Muscle layer of duodenum (tissue), 2 donors: ENCODE data around the gene GPR180.
"Not testable (repeated sequence)": the region's sequence is repeated elsewhere in the genome, so short reads cannot be mapped to it uniquely, and the experiment has no call there.

ENCODE experiments used
- H3K27ac ChIP-seq: one replicate; pipeline ENCODE4 v1.7.0; 2013; ENCODE audit warnings: mild to moderate bottlenecking, low read length
- H3K27me3 ChIP-seq: one replicate; pipeline ENCODE4 v1.7.0; 2013; ENCODE audit warnings: low read depth, mild to moderate bottlenecking, control low read depth, low read length
- H3K36me3 ChIP-seq, 2 donors: one replicate each; pipeline ENCODE4 v1.7.0; 2013; ENCODE audit warnings: low read length in 2 of 2, control low read depth in 1 of 2, mild to moderate bottlenecking in 1 of 2; ENCODE audit not compliant: insufficient read depth in 2 of 2, control insufficient read depth in 1 of 2
- H3K4me1 ChIP-seq, 2 donors: one replicate each; pipeline ENCODE4 v1.7.0; 2013; ENCODE audit warnings: low read length in 2 of 2, mild to moderate bottlenecking in 2 of 2, control low read depth in 1 of 2, moderate library complexity in 1 of 2; ENCODE audit not compliant: insufficient read depth in 2 of 2, control insufficient read depth in 1 of 2
- H3K4me3 ChIP-seq, 2 donors: one replicate each; pipeline ENCODE4 v1.7.0; 2013; ENCODE audit warnings: low read length in 2 of 2, low read depth in 1 of 2, mild to moderate bottlenecking in 1 of 2
- H3K9me3 ChIP-seq, 2 donors: one replicate each; pipeline ENCODE4 v1.7.0; 2013; ENCODE audit warnings: low read length in 2 of 2, control low read depth in 1 of 2, mild to moderate bottlenecking in 1 of 2; ENCODE audit not compliant: control insufficient read depth in 1 of 2
- donor health status: healthy.

GPR180 gene

GRCh38 chr13:94620286-94620896 lies 18.7 kb downstream of the GPR180 start:
- Histone ChIP-seq H3K4me1 (no peaks in the 10 kb centered on the region), H3K4me3 (no peak overlapping the region), H3K9me3 (no peaks in the 10 kb centered on the region), H3K36me3 (peaks cover 6 to 32% of the 10 kb centered on the region in 2 donors), H3K27ac (no peak overlapping the region), H3K27me3 (no peaks in the 10 kb centered on the region)

GRCh38 chr13:94622344-94622743 lies 20.7 kb downstream of the GPR180 start:
- Histone ChIP-seq H3K9me3 (no peaks in the 10 kb centered on the region), H3K4me3 (no peak overlapping the region), H3K36me3 (peaks cover 9 to 35% of the 10 kb centered on the region in 2 donors), H3K27me3 (no peaks in the 10 kb centered on the region), H3K27ac (no peak overlapping the region), H3K4me1 (no peaks in the 10 kb centered on the region)

GRCh38 chr13:94623316-94623715 lies 21.7 kb downstream of the GPR180 start:
- no peaks in the 10 kb centered on the region for H3K4me1 ChIP-seq
- peaks cover 17 to 35% of the 10 kb centered on the region in 2 donors for H3K36me3 ChIP-seq
- no peaks in the 10 kb centered on the region for H3K27me3 ChIP-seq
- H3K4me3 ChIP-seq = no peak overlapping the region
- no peak overlapping the region for H3K27ac ChIP-seq
- no peaks in the 10 kb centered on the region for H3K9me3 ChIP-seq

- Histone ChIP-seq H3K27me3 (no peaks in the 10 kb centered on the region), H3K36me3 (peaks cover 7 to 21% of the 10 kb centered on the region in 2 donors), H3K27ac (no peak overlapping the region), H3K4me3 (no peak overlapping the region), H3K9me3 (no peaks in the 10 kb centered on the region), H3K4me1 (no peaks in the 10 kb centered on the region)
Observed at GRCh38 chr13:94630858-94631257, 29.2 kb downstream of the GPR180 start.

GRCh38 chr13:94632226-94632980 lies 30.7 kb downstream of the GPR180 start:
- Histone ChIP-seq H3K9me3 (no peaks in the 10 kb centered on the region), H3K27ac (no peak overlapping the region), H3K36me3 (peaks cover 3 to 17% of the 10 kb centered on the region in 2 donors), H3K27me3 (no peaks in the 10 kb centered on the region), H3K4me1 (no peaks in the 10 kb centered on the region), H3K4me3 (no peak overlapping the region)

GRCh38 chr13:94636096-94636495 lies 34.4 kb downstream of the GPR180 start:
- not testable (repeated sequence) for H3K36me3 ChIP-seq, H3K9me3 ChIP-seq, H3K4me3 ChIP-seq, H3K27ac ChIP-seq, H3K4me1 ChIP-seq, H3K27me3 ChIP-seq

- Histone ChIP-seq H3K36me3 (peaks cover 3% of the 10 kb centered on the region in 2 donors), H3K27ac (no peak overlapping the region), H3K4me3 (no peak overlapping the region), H3K4me1 (peaks cover 0 to 16% of the 10 kb centered on the region in 2 donors), H3K27me3 (no peaks in the 10 kb centered on the region), H3K9me3 (no peaks in the 10 kb centered on the region)
Observed at GRCh38 chr13:94636942-94637578, 35.4 kb downstream of the GPR180 start.

- not testable (repeated sequence) for H3K27ac ChIP-seq, H3K36me3 ChIP-seq, H3K9me3 ChIP-seq, H3K27me3 ChIP-seq, H3K4me3 ChIP-seq
- peaks cover 0 to 21% of the 10 kb centered on the region in 2 donors for H3K4me1 ChIP-seq
Observed at GRCh38 chr13:94637677-94638076, 36.0 kb downstream of the GPR180 start.

GRCh38 chr13:94640721-94641120 lies 39.1 kb downstream of the GPR180 start:
- Histone ChIP-seq H3K4me1 (peaks cover 0 to 21% of the 10 kb centered on the region in 2 donors), H3K4me3 (no peak overlapping the region), H3K36me3 (no peaks in the 10 kb centered on the region), H3K27me3 (no peaks in the 10 kb centered on the region), H3K27ac (no peak overlapping the region), H3K9me3 (no peaks in the 10 kb centered on the region)

- H3K9me3 ChIP-seq = no peaks in the 10 kb centered on the region
- H3K27me3 ChIP-seq = no peaks in the 10 kb centered on the region
- H3K36me3 ChIP-seq = no peaks in the 10 kb centered on the region
- no peak overlapping the region for H3K4me3 ChIP-seq
- H3K27ac ChIP-seq = no peak overlapping the region
- H3K4me1 ChIP-seq = peaks cover 0 to 21% of the 10 kb centered on the region in 2 donors
Observed at GRCh38 chr13:94641409-94641941, 39.8 kb downstream of the GPR180 start.

GRCh38 chr13:94646904-94647303 lies 45.2 kb downstream of the GPR180 start:
- Histone ChIP-seq H3K4me1 (peaks cover 0 to 7% of the 10 kb centered on the region in 2 donors), H3K36me3 (no peaks in the 10 kb centered on the region), H3K27ac (no peak overlapping the region)

More at GRCh38 chr13:94646904-94647303, 45.2 kb downstream of the GPR180 start:
- Histone ChIP-seq H3K27me3 (no peaks in the 10 kb centered on the region), H3K4me3 (no peak overlapping the region), H3K9me3 (no peaks in the 10 kb centered on the region)
